Panc1 (cell line): ENCODE data around the gene DAB2IP. TPM values are rescaled to one million over a fixed set of nuclear protein-coding genes. Genes with fewer than 3 reads are reported as not detected.
A peak's percentile ranks its signal among the peaks of the same experiment; 100 is the strongest.

Experiments
- ATAC-seq: fragments of 200-7000 bp; cut with Tn5 transposase; 2 replicates; pipeline ENCODE4 v1.9.1; 2020; ENCODE audit warnings: mild to moderate bottlenecking, moderate library complexity
- BruUV-seq: library from RNA; stranded (reverse); fragments of 400-500 nt; replicated peaks from 2 replicates; lab custom pipeline; 2021; lab: Mats Ljungman, UMichigan
- CTCF ChIA-PET: fragments of 300-600 bp; sonication (Branson Sonifier 250); formaldehyde crosslinking; loops from one replicate; lab custom pipeline; 2022; ENCODE audit warnings: antibody characterized with exemption; lab: Charles Lee
- POLR2A ChIA-PET: fragments of 300-600 bp; sonication (Branson Sonifier 250); formaldehyde crosslinking; loops from one replicate; lab custom pipeline; 2022; ENCODE audit warnings: antibody characterized with exemption; lab: Charles Lee
- DNase-seq: peaks from one replicate; pipeline ENCODE4 v3.0.0-alpha.2; 2010; ENCODE audit warnings: low read depth, low spot score
- H3K27ac ChIP-seq: 2 replicates; pipeline ENCODE4 v1.5.1; 2011; ENCODE audit warnings: mild to moderate bottlenecking, low read length, inconsistent platforms
- H3K27me3 ChIP-seq: fragments of 200-500 bp; sonication (Bioruptor generic); 2 replicates; pipeline ENCODE4 v1.6.0; 2014; ENCODE audit warnings: low read length, inconsistent platforms; ENCODE audit not compliant: control insufficient read depth, insufficient read depth
- H3K36me3 ChIP-seq: fragments of 200-500 bp; sonication (Bioruptor generic); 2 replicates; pipeline ENCODE4 v1.5.1; 2014; ENCODE audit warnings: inconsistent platforms, mild to moderate bottlenecking, low read length, moderate library complexity; ENCODE audit not compliant: control insufficient read depth, insufficient read depth
- H3K4me1 ChIP-seq: 2 replicates; pipeline ENCODE4 v1.5.1; 2011; ENCODE audit warnings: inconsistent platforms, mild to moderate bottlenecking, low read length, moderate library complexity; ENCODE audit not compliant: control insufficient read depth, insufficient read depth
- H3K4me3 ChIP-seq, 2 experiments: 2 replicates each; pipeline ENCODE4 v1.5.1; 2011 to 2012; ENCODE audit warnings: low read depth in 2 of 2, low read length in 2 of 2, mild to moderate bottlenecking in 2 of 2, inconsistent platforms in 1 of 2, moderate library complexity in 1 of 2
- H3K9me3 ChIP-seq: fragments of 200-500 bp; sonication (Bioruptor generic); 2 replicates; pipeline ENCODE4 v1.5.1; 2014; ENCODE audit warnings: low read depth, mild to moderate bottlenecking, inconsistent platforms, low read length, moderate library complexity; ENCODE audit not compliant: control insufficient read depth, insufficient read depth
- CTCF ChIP-seq: fragments of 450-650 bp; IDR thresholded peaks from 2 replicates; pipeline ENCODE4 v1.5.1; 2017; ENCODE audit warnings: mild to moderate bottlenecking
- POLR2AphosphoS5 ChIP-seq: IDR thresholded peaks from 2 replicates; pipeline ENCODE4 v1.6.1; 2012; ENCODE audit warnings: mild to moderate bottlenecking, low read depth, low read length, moderate library complexity
- REST ChIP-seq, 2 experiments: IDR thresholded peaks; 2 replicates each; pipeline ENCODE4 v1.6.1; 2011 to 2012; ENCODE audit warnings: low read depth in 2 of 2, control low read depth in 1 of 2, low read length in 1 of 2, mild to moderate bottlenecking in 1 of 2, moderate library complexity in 1 of 2; ENCODE audit not compliant: insufficient read depth in 1 of 2
- SIN3A ChIP-seq: IDR thresholded peaks from 2 replicates; pipeline ENCODE4 v1.6.1; 2012; ENCODE audit warnings: low read depth, mild to moderate bottlenecking, low read length, moderate library complexity, borderline replicate concordance; ENCODE audit not compliant: insufficient read depth
- TCF7L2 ChIP-seq: IDR thresholded peaks from 2 replicates; pipeline ENCODE4 v1.6.1; 2011; ENCODE audit warnings: mild to moderate bottlenecking, low read depth, low read length, inconsistent platforms
- in situ Hi-C: cut with HindIII; loops from 2 replicates; pipeline ENCODE4 v1.10.0; 2016; ENCODE audit warnings: low sequenced_read_pairs, low pct_unique_long_range_greater_than_20kb
- intact Hi-C: fragments of 100-400 bp; cut with micrococcal nuclease; formaldehyde crosslinking; loops from one replicate; pipeline ENCODE4 v1.10.0; 2022; ENCODE audit not compliant: unreplicated experiment
- total RNA-seq: library from RNA; stranded (reverse); gene quantifications from one replicate; pipeline ENCODE4 v1.2.1, GENCODE V29; 2021; ENCODE audit not compliant: unreplicated experiment

Gene DAB2IP
- total RNA-seq, 1 experiment from 2014 or later = 18.4 TPM

DNA sequence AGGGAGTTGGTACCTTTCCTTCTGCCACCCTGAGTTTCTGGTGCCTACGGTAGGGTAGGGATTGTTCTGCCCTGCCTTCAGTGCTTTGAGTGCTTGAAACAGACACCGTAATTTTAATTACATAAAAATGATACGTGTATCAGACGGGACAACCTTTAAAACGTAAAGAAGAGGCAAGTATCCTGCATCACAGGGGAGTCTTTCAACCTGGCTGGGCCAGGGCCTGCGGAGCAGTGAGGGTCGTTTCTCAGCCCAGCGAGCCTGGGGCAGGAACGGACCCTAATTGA, 483 bp upstream of the DAB2IP start:
- Histone ChIP-seq H3K4me1 (peaks cover 4% of the 10 kb centered on the region), H3K27me3 (peaks cover 2% of the 10 kb centered on the region), H3K36me3 (no peaks in the 10 kb centered on the region), H3K4me3 (peak overlapping the region; percentile 37 to 42), H3K9me3 (no peaks in the 10 kb centered on the region), H3K27ac (no peak overlapping the region)
- CTCF ChIA-PET = no interaction called here
- BruUV-seq = no TSS peak
- intact Hi-C loops (no loop called here), in situ Hi-C loops (no loop called here)
- TF ChIP-seq REST (IDR thresholded peaks at IDR 0.05; ENCODE audit: insufficient read depth in 1 of 2, low read depth in 2 of 2, low read length in 1 of 2) (no peak), TCF7L2 (no peak), POLR2AphosphoS5 (no peak), SIN3A (no peak), CTCF (no peak)
- DNase-seq (no peak), ATAC-seq (0 out of 2 replicates have a peak, but pooled peaks have one; percentile 29)
- POLR2A ChIA-PET = no interaction called here

DNA sequence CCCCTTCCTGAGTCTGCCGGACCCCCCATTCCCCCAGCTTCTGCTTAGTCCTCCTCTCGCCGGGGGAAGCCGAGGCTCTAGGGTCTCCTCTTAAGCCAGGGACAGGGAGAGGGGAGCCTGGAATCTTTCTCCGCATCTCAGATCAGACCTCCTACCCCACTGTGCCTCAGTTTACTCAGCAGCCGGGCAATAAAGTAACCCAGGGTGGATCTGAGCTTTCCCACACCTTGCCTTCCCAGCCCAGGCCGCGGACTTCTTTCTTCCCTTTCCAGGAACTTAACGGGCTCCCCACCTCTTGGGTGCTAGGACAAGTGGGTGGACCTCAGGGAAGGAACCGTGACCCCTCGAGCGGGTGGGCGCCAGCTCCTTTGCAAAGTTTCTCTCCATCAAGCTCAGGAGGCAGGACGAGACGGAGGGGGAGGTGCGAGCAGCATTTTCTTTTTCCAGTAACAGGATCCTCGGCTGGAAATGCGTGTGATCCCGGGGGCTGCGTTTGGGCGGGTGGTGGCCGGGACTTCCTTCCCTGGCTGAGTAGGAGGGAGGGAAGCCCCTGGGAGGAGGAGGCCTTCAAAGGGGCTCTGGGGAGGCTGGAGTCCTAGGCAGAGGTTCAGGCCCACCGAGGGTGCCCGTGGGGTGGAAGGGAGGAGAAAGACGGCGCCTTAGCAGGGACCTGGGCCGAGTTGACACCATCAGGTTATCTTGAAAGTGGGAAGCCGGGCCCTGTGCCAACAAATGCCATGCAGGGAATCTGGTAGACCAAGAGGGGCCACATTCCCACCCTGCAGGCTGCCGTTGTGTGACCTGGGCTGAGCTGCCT, 795 bp downstream of the DAB2IP start:
- ATAC-seq (no peak), DNase-seq (no peak)
- no TSS peak for BruUV-seq
- intact Hi-C loops = no loop called here
- Histone ChIP-seq H3K9me3 (no peaks in the 10 kb centered on the region), H3K27me3 (peaks cover 2% of the 10 kb centered on the region), H3K36me3 (no peaks in the 10 kb centered on the region), H3K27ac (no peak overlapping the region), H3K4me3 (peak overlapping the region; percentile 27 to 42; a peak in 3 of 4 replicates), H3K4me1 (peaks cover 4% of the 10 kb centered on the region)
- ChIA-PET CTCF (no interaction called here), POLR2A (no interaction called here)
- no peak for TF ChIP-seq SIN3A
- TF ChIP-seq REST (IDR thresholded peaks at IDR 0.05; ENCODE audit: insufficient read depth in 1 of 2, low read depth in 2 of 2, low read length in 1 of 2) = no peak
- no peak for TF ChIP-seq POLR2AphosphoS5
- no peak for TF ChIP-seq TCF7L2
- TF ChIP-seq CTCF = no peak
- in situ Hi-C loops = no loop called here
